HG03342 (cell line): ENCODE results near the gene IL32.
"Not testable (repeated sequence)": the region's sequence is repeated elsewhere in the genome, so short reads cannot be mapped to it uniquely, and the experiment has no call there.

Experiments
- ATAC-seq: cut with Tn5 transposase; IDR thresholded peaks from one replicate; pipeline ENCODE4 v1.9.1; 2021; ENCODE audit warnings: mild to moderate bottlenecking, moderate library complexity; ENCODE audit not compliant: unreplicated experiment

The IL32 gene

GRCh38 chr16:3069146-3069545, 3.7 kb downstream of the IL32 start:
- not testable (repeated sequence) for ATAC-seq

GRCh38 chr16:3070608-3071111, 5.2 kb downstream of the IL32 start:
- ATAC-seq = no peak

GRCh38 chr16:3071655-3072054, 6.2 kb downstream of the IL32 start:
- ATAC-seq = no peak

- ATAC-seq = not testable (repeated sequence)
Observed at GRCh38 chr16:3072148-3072547, 6.7 kb downstream of the IL32 start.

- ATAC-seq = not testable (repeated sequence)
Observed at GRCh38 chr16:3072576-3073263, 7.3 kb downstream of the IL32 start.

GRCh38 chr16:3073448-3073847, 8.0 kb downstream of the IL32 start:
- no peak for ATAC-seq

- ATAC-seq = peak; percentile 69
Observed at GRCh38 chr16:3074860-3075522, 9.6 kb downstream of the IL32 start.

- ATAC-seq = no peak
Observed at GRCh38 chr16:3075523-3075915, 10.1 kb downstream of the IL32 start.

- not testable (repeated sequence) for ATAC-seq
Observed at GRCh38 chr16:3075946-3076345, 10.5 kb downstream of the IL32 start.

- ATAC-seq = no peak
Observed at GRCh38 chr16:3076577-3076976, 11.1 kb downstream of the IL32 start.

GRCh38 chr16:3080024-3080423, 14.6 kb downstream of the IL32 start:
- no peak for ATAC-seq

- not testable (repeated sequence) for ATAC-seq
Observed at GRCh38 chr16:3081957-3082356, 16.5 kb downstream of the IL32 start.

GRCh38 chr16:3083408-3083807, 18.0 kb downstream of the IL32 start:
- ATAC-seq = not testable (repeated sequence)

- no peak for ATAC-seq
Observed at GRCh38 chr16:3084491-3084890, 19.1 kb downstream of the IL32 start.

- ATAC-seq = no peak
Observed at GRCh38 chr16:3084969-3085670, 19.7 kb downstream of the IL32 start.

GRCh38 chr16:3085868-3086595, 20.6 kb downstream of the IL32 start:
- no peak for ATAC-seq

GRCh38 chr16:3086596-3087242, 21.3 kb downstream of the IL32 start:
- no peak for ATAC-seq

- ATAC-seq = no peak
Observed at GRCh38 chr16:3087243-3088235, 22.1 kb downstream of the IL32 start.

GRCh38 chr16:3088450-3088849, 23.0 kb downstream of the IL32 start:
- no peak for ATAC-seq
